GM12891 (cell line): ENCODE results near the gene GGTA1.
"Not testable (repeated sequence)": the region's sequence is repeated elsewhere in the genome, so short reads cannot be mapped to it uniquely, and the experiment has no call there.

Source experiments
- DNase-seq: peaks from one replicate; pipeline ENCODE4 v3.0.0; 2011; ENCODE audit warnings: low spot score; ENCODE audit not compliant: insufficient read length
- FAIRE-seq: peaks from 2 replicates; lab custom pipeline; 2011; peaks lifted over from hg19 to GRCh38; lab: Jason Lieb, UNC
- PAX5 ChIP-seq: IDR thresholded peaks from 2 replicates; pipeline ENCODE4 v1.6.1; 2011; ENCODE audit warnings: low read length, moderate library complexity, mild to moderate bottlenecking; ENCODE audit not compliant: insufficient read depth, severe bottlenecking
- POLR2A ChIP-seq: IDR thresholded peaks from 2 replicates; pipeline ENCODE4 v1.6.1; 2011; ENCODE audit warnings: low read depth, low read length, control low read depth
- POLR2AphosphoS5 ChIP-seq: IDR thresholded peaks from 2 replicates; pipeline ENCODE4 v1.6.1; 2011; ENCODE audit warnings: low read depth, low read length, control low read depth
- POU2F2 ChIP-seq: IDR thresholded peaks from 2 replicates; pipeline ENCODE4 v1.6.1; 2011; ENCODE audit warnings: low read depth, mild to moderate bottlenecking, control low read depth, low read length, moderate library complexity
- SPI1 ChIP-seq: IDR thresholded peaks from 2 replicates; pipeline ENCODE4 v1.6.1; 2011; ENCODE audit warnings: low read depth, low read length, control low read depth
- TAF1 ChIP-seq: IDR thresholded peaks from 2 replicates; pipeline ENCODE4 v1.6.1; 2011; ENCODE audit warnings: low read depth, low read length, control low read depth

The GGTA1 gene

GRCh38 chr9:121447321-121447834, 52.3 kb downstream of the GGTA1 start:
- FAIRE-seq (no peak), DNase-seq (no peak)
- no peak for TF ChIP-seq SPI1
- TF ChIP-seq POLR2AphosphoS5 = no peak
- TF ChIP-seq PAX5 = no peak
- no peak for TF ChIP-seq TAF1
- no peak for TF ChIP-seq POU2F2
- no peak for TF ChIP-seq POLR2A

GRCh38 chr9:121445986-121446385, 53.7 kb downstream of the GGTA1 start:
- DNase-seq = no peak
- FAIRE-seq = no peak
- TF ChIP-seq PAX5 (no peak), TAF1 (no peak), POLR2A (no peak), POU2F2 (no peak), POLR2AphosphoS5 (no peak), SPI1 (no peak)

GRCh38 chr9:121443981-121444380, 55.7 kb downstream of the GGTA1 start:
- no peak for DNase-seq
- FAIRE-seq = no peak
- TF ChIP-seq POU2F2 (no peak), POLR2AphosphoS5 (no peak), POLR2A (no peak), TAF1 (no peak), PAX5 (no peak), SPI1 (no peak)

GRCh38 chr9:121441165-121441564, 58.5 kb downstream of the GGTA1 start:
- TF ChIP-seq POLR2A (no peak), PAX5 (no peak), SPI1 (no peak), TAF1 (no peak), POLR2AphosphoS5 (no peak), POU2F2 (no peak)
- FAIRE-seq = no peak
- DNase-seq = no peak

- no peak for DNase-seq
- TF ChIP-seq POU2F2 (no peak), POLR2A (no peak), POLR2AphosphoS5 (no peak), TAF1 (no peak), SPI1 (no peak), PAX5 (no peak)
- no peak for FAIRE-seq
Measured at GRCh38 chr9:121439711-121440664, 59.7 kb downstream of the GGTA1 start.

GRCh38 chr9:121439016-121439415, 60.6 kb downstream of the GGTA1 start:
- no peak for TF ChIP-seq PAX5
- no peak for TF ChIP-seq POLR2AphosphoS5
- TF ChIP-seq SPI1 = no peak
- TF ChIP-seq TAF1 = no peak
- no peak for TF ChIP-seq POU2F2
- TF ChIP-seq POLR2A = no peak
- no peak for DNase-seq
- no peak for FAIRE-seq

- TF ChIP-seq POU2F2 = no peak
- TF ChIP-seq SPI1 = no peak
- TF ChIP-seq TAF1 = no peak
- no peak for TF ChIP-seq POLR2AphosphoS5
- no peak for TF ChIP-seq POLR2A
- no peak for TF ChIP-seq PAX5
- no peak for FAIRE-seq
- no peak for DNase-seq
Measured at GRCh38 chr9:121437891-121438290, 61.8 kb downstream of the GGTA1 start.

- FAIRE-seq, DNase-seq: not testable (repeated sequence)
Measured at GRCh38 chr9:121437046-121437445, 62.6 kb downstream of the GGTA1 start.

- FAIRE-seq (no peak), DNase-seq (no peak)
- no peak for TF ChIP-seq POU2F2
- no peak for TF ChIP-seq POLR2A
- TF ChIP-seq PAX5 = no peak
- TF ChIP-seq POLR2AphosphoS5 = no peak
- no peak for TF ChIP-seq TAF1
- TF ChIP-seq SPI1 = no peak
Measured at GRCh38 chr9:121434969-121435368, 64.7 kb downstream of the GGTA1 start.

GRCh38 chr9:121427899-121428298, 71.7 kb downstream of the GGTA1 start:
- TF ChIP-seq TAF1 (no peak), POU2F2 (no peak), SPI1 (no peak), POLR2AphosphoS5 (no peak), PAX5 (no peak), POLR2A (no peak)
- no peak for FAIRE-seq
- no peak for DNase-seq
